Lower leg skin (tissue), 3 donors: Measurements from ENCODE around the gene PLAAT5.

ENCODE experiments used
- POLR2A ChIP-seq, 2 donors: fragments of 450-650 bp; IDR thresholded peaks; one replicate each; pipeline ENCODE4 v1.6.1; 2016 to 2017; ENCODE audit warnings: antibody characterized with exemption in 2 of 2, mild to moderate bottlenecking in 1 of 2, moderate library complexity in 1 of 2
- TF ChIP-seq, protein P1 (sequence below), 3 donors: fragments of 450-650 bp; IDR thresholded peaks; one replicate each; pipeline ENCODE4 v1.5.1; 2016; ENCODE audit warnings: antibody characterized with exemption in 3 of 3, mild to moderate bottlenecking in 3 of 3, moderate library complexity in 2 of 3

DNA sequence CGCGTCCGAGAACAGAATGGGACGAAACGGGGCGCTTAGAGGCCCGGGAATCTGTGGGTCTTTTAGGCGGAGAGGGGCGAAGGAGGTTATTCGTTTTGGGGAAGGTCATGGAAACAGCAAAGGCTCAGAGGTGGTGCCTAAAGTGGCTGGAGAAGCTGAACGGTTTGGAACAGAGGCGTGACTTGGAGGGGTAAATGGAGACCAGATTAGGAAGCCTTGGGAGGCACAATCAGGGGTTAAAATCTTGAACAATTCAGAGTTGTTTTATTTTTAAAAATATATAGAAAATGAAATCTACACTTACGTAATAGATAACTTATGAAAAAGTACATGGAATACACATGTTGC is 247 bp upstream of the PLAAT5 start:
- TF ChIP-seq, protein P1, sequence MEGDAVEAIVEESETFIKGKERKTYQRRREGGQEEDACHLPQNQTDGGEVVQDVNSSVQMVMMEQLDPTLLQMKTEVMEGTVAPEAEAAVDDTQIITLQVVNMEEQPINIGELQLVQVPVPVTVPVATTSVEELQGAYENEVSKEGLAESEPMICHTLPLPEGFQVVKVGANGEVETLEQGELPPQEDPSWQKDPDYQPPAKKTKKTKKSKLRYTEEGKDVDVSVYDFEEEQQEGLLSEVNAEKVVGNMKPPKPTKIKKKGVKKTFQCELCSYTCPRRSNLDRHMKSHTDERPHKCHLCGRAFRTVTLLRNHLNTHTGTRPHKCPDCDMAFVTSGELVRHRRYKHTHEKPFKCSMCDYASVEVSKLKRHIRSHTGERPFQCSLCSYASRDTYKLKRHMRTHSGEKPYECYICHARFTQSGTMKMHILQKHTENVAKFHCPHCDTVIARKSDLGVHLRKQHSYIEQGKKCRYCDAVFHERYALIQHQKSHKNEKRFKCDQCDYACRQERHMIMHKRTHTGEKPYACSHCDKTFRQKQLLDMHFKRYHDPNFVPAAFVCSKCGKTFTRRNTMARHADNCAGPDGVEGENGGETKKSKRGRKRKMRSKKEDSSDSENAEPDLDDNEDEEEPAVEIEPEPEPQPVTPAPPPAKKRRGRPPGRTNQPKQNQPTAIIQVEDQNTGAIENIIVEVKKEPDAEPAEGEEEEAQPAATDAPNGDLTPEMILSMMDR (IDR thresholded peaks at IDR 0.05) = no peak
- no peak for TF ChIP-seq POLR2A (IDR thresholded peaks at IDR 0.05)
